H1 (cell line): ENCODE measurements around the gene HTR5A. TPM values are rescaled to one million over a fixed set of nuclear protein-coding genes. Genes with fewer than 3 reads are reported as not detected.

ENCODE experiments used
- ASH2L ChIP-seq: fragments of 200-600, 300-600 bp; sonication (generic); IDR thresholded peaks from one replicate; pipeline ENCODE4 v1.7.1; 2017; ENCODE audit warnings: low read length
- EGR1 ChIP-seq: IDR thresholded peaks from 2 replicates; pipeline ENCODE4 v1.6.1; 2011; ENCODE audit warnings: low read depth, low read length, borderline replicate concordance
- KDM4A ChIP-seq: IDR thresholded peaks from one replicate; pipeline ENCODE4 v1.7.1; 2012; ENCODE audit warnings: low read depth, mild to moderate bottlenecking, moderate library complexity, low read length, inconsistent platforms; ENCODE audit not compliant: severe bottlenecking
- NANOG ChIP-seq: IDR thresholded peaks from 2 replicates; pipeline ENCODE4 v1.6.1; 2011; ENCODE audit warnings: low read length, low read depth, mild to moderate bottlenecking, inconsistent platforms; ENCODE audit not compliant: insufficient read depth, poor library complexity, severe bottlenecking
- RFX5 ChIP-seq: IDR thresholded peaks from 2 replicates; pipeline ENCODE4 v1.6.1; 2011; ENCODE audit warnings: low read depth, low read length, improper control_type of control experiment, borderline replicate concordance
- SIN3A ChIP-seq, 2 experiments: IDR thresholded peaks in 1 of 2; conservative IDR thresholded peaks in 1 of 2; 2 replicates each; pipeline ENCODE4 v1.6.1; 2011 to 2012; ENCODE audit warnings: low read length in 2 of 2, improper control_type of control experiment in 1 of 2, low read depth in 1 of 2, mild to moderate bottlenecking in 1 of 2
- SP2 ChIP-seq: IDR thresholded peaks from 2 replicates; pipeline ENCODE4 v1.6.1; 2012; ENCODE audit warnings: mild to moderate bottlenecking, low read length, inconsistent platforms
- TAF1 ChIP-seq: IDR thresholded peaks from 2 replicates; pipeline ENCODE4 v1.6.1; 2011; ENCODE audit warnings: mild to moderate bottlenecking, low read depth, low read length
- YY1 ChIP-seq: IDR thresholded peaks from 2 replicates; pipeline ENCODE4 v1.6.1; 2011; ENCODE audit warnings: low read depth, mild to moderate bottlenecking, low read length
- polyA plus RNA-seq, 7 experiments: library from polyadenylated mRNA; depleted of rRNA in 3 of 7; stranded (reverse) in 5 of 7; unstranded in 2 of 7; fragments of >200 nt in 5 of 7; fragments of 200-250 nt in 2 of 7; gene quantifications; 1 replicate in 5 of 7; 2 replicates in 1 of 7; 4 replicates in 1 of 7; pipeline versions ENCODE4 v1.2.1 to v1.2.3, GENCODE V29; 2011 to 2013; ENCODE audit warnings: missing spikeins in 2 of 7, mixed read lengths in 2 of 7
- total RNA-seq: library from RNA; stranded (reverse); fragmentation: NEBNext Ultra II Directional; extraction: Animal tissue kit (Norgen Biotek cat#: 25700); gene quantifications from 2 replicates; pipeline ENCODE4 v1.2.1, GENCODE V29; 2021
- TF ChIP-seq, protein P1 (sequence below): fragments of 300-600 bp; sonication (generic); IDR thresholded peaks from 2 replicates; pipeline ENCODE4 v1.7.1; 2012; ENCODE audit warnings: low read length, moderate library complexity, mild to moderate bottlenecking, inconsistent platforms; ENCODE audit not compliant: insufficient replicate concordance
- TF ChIP-seq, protein P2 (sequence below): IDR thresholded peaks from 2 replicates; pipeline ENCODE4 v1.6.1; 2011; ENCODE audit warnings: low read depth, mild to moderate bottlenecking, low read length; ENCODE audit not compliant: insufficient read depth

HTR5A gene
- total and polyA plus RNA-seq, 2 of the 8 experiments (the other 6 are each of a cell fraction or from before 2014, with no cell fraction given) = 0.02 TPM; not detected in 1

DNA sequence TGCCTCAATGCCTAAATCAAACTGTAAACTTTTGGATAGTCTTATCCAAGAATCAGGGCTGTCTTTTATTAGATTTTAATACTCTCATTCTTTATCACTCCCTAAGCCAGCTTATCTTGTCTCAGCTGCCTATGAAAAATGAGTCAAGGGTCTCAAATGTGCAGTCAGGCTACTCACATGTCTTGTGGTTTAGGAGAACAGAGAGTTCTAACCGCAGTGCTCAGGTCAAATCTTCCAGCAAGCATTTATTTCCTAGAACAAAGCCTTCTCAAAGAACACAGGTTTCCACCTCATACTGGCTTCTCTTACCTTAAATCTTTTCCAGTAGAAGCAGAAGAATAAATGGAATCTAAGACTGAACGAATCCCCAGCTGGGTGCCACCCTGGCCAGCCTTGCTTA lies 23.5 kb downstream of the HTR5A start (continued):
- TF ChIP-seq, protein P1, sequence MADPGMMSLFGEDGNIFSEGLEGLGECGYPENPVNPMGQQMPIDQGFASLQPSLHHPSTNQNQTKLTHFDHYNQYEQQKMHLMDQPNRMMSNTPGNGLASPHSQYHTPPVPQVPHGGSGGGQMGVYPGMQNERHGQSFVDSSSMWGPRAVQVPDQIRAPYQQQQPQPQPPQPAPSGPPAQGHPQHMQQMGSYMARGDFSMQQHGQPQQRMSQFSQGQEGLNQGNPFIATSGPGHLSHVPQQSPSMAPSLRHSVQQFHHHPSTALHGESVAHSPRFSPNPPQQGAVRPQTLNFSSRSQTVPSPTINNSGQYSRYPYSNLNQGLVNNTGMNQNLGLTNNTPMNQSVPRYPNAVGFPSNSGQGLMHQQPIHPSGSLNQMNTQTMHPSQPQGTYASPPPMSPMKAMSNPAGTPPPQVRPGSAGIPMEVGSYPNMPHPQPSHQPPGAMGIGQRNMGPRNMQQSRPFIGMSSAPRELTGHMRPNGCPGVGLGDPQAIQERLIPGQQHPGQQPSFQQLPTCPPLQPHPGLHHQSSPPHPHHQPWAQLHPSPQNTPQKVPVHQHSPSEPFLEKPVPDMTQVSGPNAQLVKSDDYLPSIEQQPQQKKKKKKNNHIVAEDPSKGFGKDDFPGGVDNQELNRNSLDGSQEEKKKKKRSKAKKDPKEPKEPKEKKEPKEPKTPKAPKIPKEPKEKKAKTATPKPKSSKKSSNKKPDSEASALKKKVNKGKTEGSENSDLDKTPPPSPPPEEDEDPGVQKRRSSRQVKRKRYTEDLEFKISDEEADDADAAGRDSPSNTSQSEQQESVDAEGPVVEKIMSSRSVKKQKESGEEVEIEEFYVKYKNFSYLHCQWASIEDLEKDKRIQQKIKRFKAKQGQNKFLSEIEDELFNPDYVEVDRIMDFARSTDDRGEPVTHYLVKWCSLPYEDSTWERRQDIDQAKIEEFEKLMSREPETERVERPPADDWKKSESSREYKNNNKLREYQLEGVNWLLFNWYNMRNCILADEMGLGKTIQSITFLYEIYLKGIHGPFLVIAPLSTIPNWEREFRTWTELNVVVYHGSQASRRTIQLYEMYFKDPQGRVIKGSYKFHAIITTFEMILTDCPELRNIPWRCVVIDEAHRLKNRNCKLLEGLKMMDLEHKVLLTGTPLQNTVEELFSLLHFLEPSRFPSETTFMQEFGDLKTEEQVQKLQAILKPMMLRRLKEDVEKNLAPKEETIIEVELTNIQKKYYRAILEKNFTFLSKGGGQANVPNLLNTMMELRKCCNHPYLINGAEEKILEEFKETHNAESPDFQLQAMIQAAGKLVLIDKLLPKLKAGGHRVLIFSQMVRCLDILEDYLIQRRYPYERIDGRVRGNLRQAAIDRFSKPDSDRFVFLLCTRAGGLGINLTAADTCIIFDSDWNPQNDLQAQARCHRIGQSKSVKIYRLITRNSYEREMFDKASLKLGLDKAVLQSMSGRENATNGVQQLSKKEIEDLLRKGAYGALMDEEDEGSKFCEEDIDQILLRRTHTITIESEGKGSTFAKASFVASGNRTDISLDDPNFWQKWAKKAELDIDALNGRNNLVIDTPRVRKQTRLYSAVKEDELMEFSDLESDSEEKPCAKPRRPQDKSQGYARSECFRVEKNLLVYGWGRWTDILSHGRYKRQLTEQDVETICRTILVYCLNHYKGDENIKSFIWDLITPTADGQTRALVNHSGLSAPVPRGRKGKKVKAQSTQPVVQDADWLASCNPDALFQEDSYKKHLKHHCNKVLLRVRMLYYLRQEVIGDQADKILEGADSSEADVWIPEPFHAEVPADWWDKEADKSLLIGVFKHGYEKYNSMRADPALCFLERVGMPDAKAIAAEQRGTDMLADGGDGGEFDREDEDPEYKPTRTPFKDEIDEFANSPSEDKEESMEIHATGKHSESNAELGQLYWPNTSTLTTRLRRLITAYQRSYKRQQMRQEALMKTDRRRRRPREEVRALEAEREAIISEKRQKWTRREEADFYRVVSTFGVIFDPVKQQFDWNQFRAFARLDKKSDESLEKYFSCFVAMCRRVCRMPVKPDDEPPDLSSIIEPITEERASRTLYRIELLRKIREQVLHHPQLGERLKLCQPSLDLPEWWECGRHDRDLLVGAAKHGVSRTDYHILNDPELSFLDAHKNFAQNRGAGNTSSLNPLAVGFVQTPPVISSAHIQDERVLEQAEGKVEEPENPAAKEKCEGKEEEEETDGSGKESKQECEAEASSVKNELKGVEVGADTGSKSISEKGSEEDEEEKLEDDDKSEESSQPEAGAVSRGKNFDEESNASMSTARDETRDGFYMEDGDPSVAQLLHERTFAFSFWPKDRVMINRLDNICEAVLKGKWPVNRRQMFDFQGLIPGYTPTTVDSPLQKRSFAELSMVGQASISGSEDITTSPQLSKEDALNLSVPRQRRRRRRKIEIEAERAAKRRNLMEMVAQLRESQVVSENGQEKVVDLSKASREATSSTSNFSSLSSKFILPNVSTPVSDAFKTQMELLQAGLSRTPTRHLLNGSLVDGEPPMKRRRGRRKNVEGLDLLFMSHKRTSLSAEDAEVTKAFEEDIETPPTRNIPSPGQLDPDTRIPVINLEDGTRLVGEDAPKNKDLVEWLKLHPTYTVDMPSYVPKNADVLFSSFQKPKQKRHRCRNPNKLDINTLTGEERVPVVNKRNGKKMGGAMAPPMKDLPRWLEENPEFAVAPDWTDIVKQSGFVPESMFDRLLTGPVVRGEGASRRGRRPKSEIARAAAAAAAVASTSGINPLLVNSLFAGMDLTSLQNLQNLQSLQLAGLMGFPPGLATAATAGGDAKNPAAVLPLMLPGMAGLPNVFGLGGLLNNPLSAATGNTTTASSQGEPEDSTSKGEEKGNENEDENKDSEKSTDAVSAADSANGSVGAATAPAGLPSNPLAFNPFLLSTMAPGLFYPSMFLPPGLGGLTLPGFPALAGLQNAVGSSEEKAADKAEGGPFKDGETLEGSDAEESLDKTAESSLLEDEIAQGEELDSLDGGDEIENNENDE = no peak
- TF ChIP-seq, protein P2, sequence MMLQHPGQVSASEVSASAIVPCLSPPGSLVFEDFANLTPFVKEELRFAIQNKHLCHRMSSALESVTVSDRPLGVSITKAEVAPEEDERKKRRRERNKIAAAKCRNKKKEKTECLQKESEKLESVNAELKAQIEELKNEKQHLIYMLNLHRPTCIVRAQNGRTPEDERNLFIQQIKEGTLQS = no peak
- TF ChIP-seq SP2 (no peak), ASH2L (no peak), YY1 (no peak), RFX5 (no peak), NANOG (no peak), SIN3A (conservative IDR thresholded peaks at IDR 0.05 in 1 of 2, IDR thresholded peaks at IDR 0.05 in 1 of 2; ENCODE audit: low read depth in 1 of 2, low read length in 2 of 2) (no peak), KDM4A (no peak), TAF1 (no peak), EGR1 (no peak)
